GM18508 (cell line): ENCODE data around the gene PCDH18.

Source experiments
- ATAC-seq: cut with Tn5 transposase; IDR thresholded peaks from one replicate; pipeline ENCODE4 v1.9.1; 2021; ENCODE audit warnings: moderate number of reproducible peaks; ENCODE audit not compliant: insufficient read depth, unreplicated experiment

Gene PCDH18

DNA sequence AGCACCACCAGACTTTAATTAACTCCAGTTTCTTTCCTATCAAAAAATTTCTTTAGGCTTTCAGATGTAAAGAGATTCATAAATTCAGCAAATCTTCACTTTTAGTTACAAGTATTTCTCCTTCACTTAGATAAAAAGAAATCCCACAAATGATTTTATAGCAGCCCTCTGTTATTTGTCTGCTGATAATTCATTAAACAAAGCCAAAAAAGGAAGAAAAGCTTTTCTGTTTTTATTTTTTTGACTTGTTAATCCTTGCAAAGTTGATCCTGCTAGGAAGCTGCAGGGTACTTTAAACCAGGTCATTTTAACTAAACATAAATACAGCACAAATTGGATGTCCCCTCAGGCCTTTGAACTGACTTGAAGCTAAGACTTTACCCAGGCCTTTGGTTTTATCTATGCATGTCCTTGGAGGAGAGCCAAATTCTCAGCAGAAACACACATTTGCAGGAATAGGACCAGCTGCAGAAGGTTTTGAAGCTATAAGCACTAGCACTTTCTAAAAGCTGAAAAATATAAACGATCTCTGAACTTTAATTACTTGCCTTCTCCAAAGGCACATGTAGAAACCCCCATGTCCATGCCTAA is 57.5 kb downstream of the PCDH18 start:
- no peak for ATAC-seq

DNA sequence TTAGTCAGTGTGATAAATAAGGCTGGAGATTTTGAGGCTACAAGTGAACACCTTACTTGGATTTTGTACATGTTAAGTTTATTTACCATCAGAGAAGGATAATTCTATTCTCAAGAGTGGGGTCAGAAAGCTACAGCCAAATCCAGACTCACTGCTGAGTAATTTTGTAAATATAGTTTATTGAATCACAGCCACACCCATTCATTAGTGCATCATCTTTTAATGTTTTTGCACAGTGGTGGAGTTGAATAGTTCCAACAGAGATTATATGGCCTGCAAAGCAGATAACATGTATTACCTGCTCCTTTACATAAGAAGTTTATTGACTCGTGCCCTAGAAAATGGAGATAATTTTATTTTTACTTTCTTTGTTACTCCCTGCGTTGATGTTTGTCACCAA is 60.4 kb downstream of the PCDH18 start:
- ATAC-seq: no peak

DNA sequence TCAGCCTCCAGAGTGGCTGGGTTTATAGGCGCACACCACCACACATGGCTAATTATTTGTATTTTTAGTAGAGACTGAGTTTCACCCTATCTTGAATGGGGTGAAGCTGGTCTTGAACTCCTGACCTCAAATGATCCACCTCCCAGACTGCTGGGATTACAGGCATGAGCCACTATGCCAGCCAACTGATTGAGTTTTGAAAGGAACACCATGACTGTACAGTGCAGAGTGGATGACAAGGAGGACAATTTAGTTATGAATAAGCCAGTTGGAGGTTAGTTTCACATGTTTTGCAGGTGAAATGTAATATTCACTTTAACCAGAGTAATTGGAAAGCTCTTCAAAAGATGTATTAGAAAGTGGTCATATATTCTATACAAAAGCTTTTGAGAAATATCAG is 60.8 kb downstream of the PCDH18 start:
- ATAC-seq: no peak

DNA sequence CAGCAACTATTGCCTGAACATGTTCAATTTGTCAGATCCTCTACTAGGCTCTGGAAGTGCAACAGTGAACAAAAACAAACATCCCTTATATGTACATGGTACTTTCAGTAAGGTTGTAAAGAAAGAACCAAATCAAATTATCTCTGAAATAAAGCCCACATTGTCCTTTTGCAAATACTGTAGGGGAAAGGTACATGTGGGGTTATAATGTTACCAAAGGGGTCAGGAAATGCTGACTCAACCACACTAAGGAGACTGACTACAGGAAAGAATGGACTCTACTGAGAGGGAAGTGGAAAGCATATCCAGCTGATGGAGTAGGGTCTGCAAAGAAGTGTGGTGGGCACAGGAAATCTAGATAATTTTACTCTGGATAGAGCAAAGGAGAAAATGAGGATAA is 61.5 kb downstream of the PCDH18 start:
- ATAC-seq: no peak
